Osteoblast (primary cell): ENCODE data around the gene EHBP1. TPM values are rescaled to one million over a fixed set of nuclear protein-coding genes. Genes with fewer than 3 reads are reported as not detected.
A peak's percentile ranks its signal among the peaks of the same experiment; 100 is the strongest.

Source experiments
- DNase-seq: peaks from one replicate; pipeline ENCODE4 v3.0.0; 2011; ENCODE audit warnings: low spot score, mixed read lengths; ENCODE audit not compliant: insufficient read length; ENCODE audit errors: missing footprints
- H2AFZ ChIP-seq: 2 replicates; pipeline ENCODE4 v1.6.0; 2011; ENCODE audit warnings: mild to moderate bottlenecking, low read length
- H3K27ac ChIP-seq: 2 replicates; pipeline ENCODE4 v1.5.1; 2011; ENCODE audit warnings: mild to moderate bottlenecking, low read depth, low read length, moderate library complexity
- H3K27me3 ChIP-seq: 2 replicates; pipeline ENCODE4 v1.6.0; 2012; ENCODE audit warnings: mild to moderate bottlenecking, control low read depth, inconsistent platforms, low read length, moderate library complexity; ENCODE audit not compliant: insufficient read depth
- H3K36me3 ChIP-seq: 2 replicates; pipeline ENCODE4 v1.5.1; 2011; ENCODE audit warnings: mild to moderate bottlenecking, low read length, control low read depth, moderate library complexity; ENCODE audit not compliant: insufficient read depth
- H3K4me1 ChIP-seq: 2 replicates; pipeline ENCODE4 v1.5.1; 2011; ENCODE audit warnings: mild to moderate bottlenecking, low read length, control low read depth, moderate library complexity; ENCODE audit not compliant: insufficient read depth
- H3K4me2 ChIP-seq: 2 replicates; pipeline ENCODE4 v1.6.0; 2011; ENCODE audit warnings: mild to moderate bottlenecking, low read length; ENCODE audit not compliant: insufficient read depth
- H3K4me3 ChIP-seq: fragments of 200-600 bp; sonication (generic); 3 replicates; pipeline ENCODE4 v1.5.1; 2012; ENCODE audit warnings: mild to moderate bottlenecking, low read length, inconsistent platforms; ENCODE audit not compliant: insufficient read depth
- H3K79me2 ChIP-seq: 2 replicates; pipeline ENCODE4 v1.6.0; 2012; ENCODE audit warnings: mild to moderate bottlenecking, low read length, control low read depth, inconsistent platforms; ENCODE audit not compliant: insufficient read depth
- H3K9me3 ChIP-seq: 2 replicates; pipeline ENCODE4 v1.5.1; 2011; ENCODE audit warnings: low read depth, low read length, control low read depth
- H4K20me1 ChIP-seq: 2 replicates; pipeline ENCODE4 v1.6.0; 2012; ENCODE audit warnings: mild to moderate bottlenecking, low read length, control low read depth; ENCODE audit not compliant: insufficient read depth
- CTCF ChIP-seq: IDR thresholded peaks from 2 replicates; pipeline ENCODE4 v1.5.1; 2011; ENCODE audit warnings: mild to moderate bottlenecking, low read depth, low read length, moderate library complexity; ENCODE audit errors: extremely low read depth
- total RNA-seq: library from RNA; depleted of rRNA; stranded (reverse); fragments of >200 nt; gene quantifications from 2 replicates; pipeline ENCODE4 v1.2.3, GENCODE V29; 2012

Gene EHBP1
- total RNA-seq, 1 donor = 96.3 TPM

GRCh38 chr2:62854600-62855514 lies 149.3 kb downstream of the EHBP1 start:
- Histone ChIP-seq H4K20me1 (no peaks in the 10 kb centered on the region), H3K4me1 (no peaks in the 10 kb centered on the region), H3K36me3 (peaks cover 31% of the 10 kb centered on the region), H3K9me3 (no peaks in the 10 kb centered on the region), H2AFZ (no peak overlapping the region), H3K4me2 (no peak overlapping the region), H3K27me3 (no peaks in the 10 kb centered on the region), H3K4me3 (no peak overlapping the region), H3K79me2 (no peaks in the 10 kb centered on the region), H3K27ac (no peak overlapping the region)
- DNase-seq = no peak
- no peak for TF ChIP-seq CTCF

- H3K79me2 ChIP-seq = no peaks in the 10 kb centered on the region
- no peaks in the 10 kb centered on the region for H3K9me3 ChIP-seq
- no peak for TF ChIP-seq CTCF
- no peak overlapping the region for H3K4me3 ChIP-seq
- DNase-seq = no peak
- H3K4me2 ChIP-seq = no peak overlapping the region
- peaks cover 34% of the 10 kb centered on the region for H3K36me3 ChIP-seq
- H2AFZ ChIP-seq = no peak overlapping the region
- H4K20me1 ChIP-seq = no peaks in the 10 kb centered on the region
- H3K27ac ChIP-seq = no peak overlapping the region
- no peaks in the 10 kb centered on the region for H3K27me3 ChIP-seq
- H3K4me1 ChIP-seq = no peaks in the 10 kb centered on the region
Observed at GRCh38 chr2:62856228-62857040, 150.9 kb downstream of the EHBP1 start.

GRCh38 chr2:62857139-62857931 lies 151.8 kb downstream of the EHBP1 start:
- no peaks in the 10 kb centered on the region for H3K9me3 ChIP-seq
- no peak for TF ChIP-seq CTCF
- H3K4me2 ChIP-seq = no peak overlapping the region
- no peak overlapping the region for H3K27ac ChIP-seq
- H3K4me1 ChIP-seq = no peaks in the 10 kb centered on the region
- no peak overlapping the region for H3K4me3 ChIP-seq
- no peaks in the 10 kb centered on the region for H3K27me3 ChIP-seq
- H3K36me3 ChIP-seq = peaks cover 34% of the 10 kb centered on the region
- H3K79me2 ChIP-seq = no peaks in the 10 kb centered on the region
- peak; percentile 51 for DNase-seq
- no peak overlapping the region for H2AFZ ChIP-seq
- H4K20me1 ChIP-seq = no peaks in the 10 kb centered on the region
